Mononuclear cell (primary cell): ENCODE measurements around the gene MMP14. TPM values are rescaled to one million over a fixed set of nuclear protein-coding genes. Genes with fewer than 3 reads are reported as not detected.
"Not testable (repeated sequence)": the region's sequence is repeated elsewhere in the genome, so short reads cannot be mapped to it uniquely, and the experiment has no call there.

Experiments
- H3K27me3 ChIP-seq: 2 replicates; pipeline ENCODE4 v1.6.0; 2011; ENCODE audit warnings: low read length, control low read depth; ENCODE audit not compliant: insufficient read depth
- H3K4me1 ChIP-seq: 2 replicates; pipeline ENCODE4 v1.5.1; 2011; ENCODE audit warnings: mild to moderate bottlenecking, low read length, control low read depth; ENCODE audit not compliant: insufficient read depth
- H3K4me3 ChIP-seq: 2 replicates; pipeline ENCODE4 v1.5.1; 2011; ENCODE audit warnings: mild to moderate bottlenecking, low read length, moderate library complexity
- H3K9me3 ChIP-seq: 2 replicates; pipeline ENCODE4 v1.5.1; 2011; ENCODE audit warnings: low read depth, mild to moderate bottlenecking, control low read depth, low read length
- total RNA-seq: library from RNA; depleted of rRNA; stranded (reverse); fragments of >200 nt; gene quantifications from one replicate; pipeline ENCODE4 v1.2.3, GENCODE V29; 2012

Gene MMP14
- total RNA-seq, 1 donor: 2.9 TPM

GRCh38 chr14:22805235-22805634, 31.1 kb upstream of the MMP14 start:
- not testable (repeated sequence) for H3K9me3 ChIP-seq, H3K4me3 ChIP-seq, H3K27me3 ChIP-seq
- peaks cover 67% of the 10 kb centered on the region for H3K4me1 ChIP-seq

- Histone ChIP-seq H3K9me3 (no peaks in the 10 kb centered on the region), H3K27me3 (no peaks in the 10 kb centered on the region), H3K4me1 (peaks cover 62% of the 10 kb centered on the region), H3K4me3 (no peak overlapping the region)
Observed at GRCh38 chr14:22807432-22808087, 28.8 kb upstream of the MMP14 start.

- Histone ChIP-seq H3K4me1 (peaks cover 61% of the 10 kb centered on the region), H3K4me3 (no peak overlapping the region), H3K9me3 (no peaks in the 10 kb centered on the region), H3K27me3 (no peaks in the 10 kb centered on the region)
Observed at GRCh38 chr14:22808388-22809209, 27.8 kb upstream of the MMP14 start.

- Histone ChIP-seq H3K4me1 (peaks cover 75% of the 10 kb centered on the region), H3K4me3 (no peak overlapping the region), H3K9me3 (no peaks in the 10 kb centered on the region), H3K27me3 (no peaks in the 10 kb centered on the region)
Observed at GRCh38 chr14:22811722-22812121, 24.7 kb upstream of the MMP14 start.

DNA sequence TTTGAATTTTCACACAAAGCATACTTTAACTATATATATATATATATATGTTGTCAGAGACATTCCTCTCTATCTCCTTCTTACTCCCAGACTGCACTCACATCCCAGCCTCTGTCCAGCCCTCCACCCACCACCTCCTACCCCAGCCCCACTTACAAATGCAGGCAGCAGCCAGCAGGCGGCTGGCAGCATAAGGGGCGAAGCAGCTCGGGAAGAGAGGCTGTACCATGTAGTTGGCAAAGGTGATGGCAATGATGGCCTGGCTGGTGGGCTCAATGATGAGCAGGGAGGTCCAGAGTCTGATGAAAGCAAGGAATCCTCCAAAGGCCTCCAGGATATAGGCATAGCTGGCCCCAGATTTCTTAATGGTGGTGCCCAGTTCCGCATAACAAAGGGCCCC, 23.6 kb upstream of the MMP14 start:
- no peak overlapping the region for H3K4me3 ChIP-seq
- peaks cover 79% of the 10 kb centered on the region for H3K4me1 ChIP-seq
- no peaks in the 10 kb centered on the region for H3K9me3 ChIP-seq
- H3K27me3 ChIP-seq: no peaks in the 10 kb centered on the region

DNA sequence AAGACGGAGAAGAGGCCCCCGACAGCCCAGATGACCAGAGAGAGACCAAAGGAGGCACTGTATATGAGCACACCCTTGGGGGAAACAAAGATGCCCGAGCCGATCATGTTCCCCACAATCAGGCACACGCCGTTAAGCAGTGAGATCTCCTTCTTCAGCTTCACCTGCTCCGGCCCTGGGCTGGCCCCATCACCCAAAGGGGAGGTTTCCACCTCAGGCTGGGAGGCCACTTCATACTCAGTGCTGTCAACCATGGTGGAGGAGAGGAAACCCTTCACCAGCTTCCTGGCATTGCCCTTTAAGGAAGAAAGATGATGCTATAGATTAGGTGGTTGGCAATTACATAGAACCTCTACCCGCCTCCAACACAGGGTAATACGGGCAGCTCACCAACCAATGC, 23.2 kb upstream of the MMP14 start:
- peaks cover 81% of the 10 kb centered on the region for H3K4me1 ChIP-seq
- no peaks in the 10 kb centered on the region for H3K27me3 ChIP-seq
- no peak overlapping the region for H3K4me3 ChIP-seq
- no peaks in the 10 kb centered on the region for H3K9me3 ChIP-seq

DNA sequence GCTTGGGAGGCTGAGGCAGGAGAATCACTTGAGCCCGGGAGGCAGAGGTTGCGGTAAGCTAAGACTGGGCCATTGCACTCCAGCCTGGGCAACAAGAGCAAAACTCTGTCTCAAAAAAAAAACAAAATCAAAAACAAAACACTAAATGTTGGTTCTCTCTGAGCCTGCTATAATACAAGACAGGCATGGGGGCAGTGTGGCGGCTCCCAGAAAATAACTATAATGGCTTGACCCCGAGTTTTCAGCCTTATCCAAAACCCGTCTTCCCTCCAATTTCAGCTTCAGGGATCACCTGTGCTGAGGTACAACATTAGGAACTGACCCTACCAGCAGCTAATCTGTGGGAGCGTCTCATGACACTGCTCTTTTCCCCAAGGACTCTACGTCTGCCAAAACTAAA, 22.0 kb upstream of the MMP14 start:
- Histone ChIP-seq H3K4me1 (peaks cover 78% of the 10 kb centered on the region), H3K9me3 (no peaks in the 10 kb centered on the region), H3K27me3 (no peaks in the 10 kb centered on the region), H3K4me3 (peak overlapping the region; percentile 33)

- Histone ChIP-seq H3K4me1 (peaks cover 80% of the 10 kb centered on the region), H3K9me3 (no peaks in the 10 kb centered on the region), H3K27me3 (no peaks in the 10 kb centered on the region), H3K4me3 (peak within 1 kb of the TSS; percentile 33)
Observed at GRCh38 chr14:22814941-22815713, 21.3 kb upstream of the MMP14 start, which contains the start of gene SLC7A7. SLC7A7 (minus strand) TSS chr14:22815435; CDS start chr14:22813398, 2,037 bp downstream.

DNA sequence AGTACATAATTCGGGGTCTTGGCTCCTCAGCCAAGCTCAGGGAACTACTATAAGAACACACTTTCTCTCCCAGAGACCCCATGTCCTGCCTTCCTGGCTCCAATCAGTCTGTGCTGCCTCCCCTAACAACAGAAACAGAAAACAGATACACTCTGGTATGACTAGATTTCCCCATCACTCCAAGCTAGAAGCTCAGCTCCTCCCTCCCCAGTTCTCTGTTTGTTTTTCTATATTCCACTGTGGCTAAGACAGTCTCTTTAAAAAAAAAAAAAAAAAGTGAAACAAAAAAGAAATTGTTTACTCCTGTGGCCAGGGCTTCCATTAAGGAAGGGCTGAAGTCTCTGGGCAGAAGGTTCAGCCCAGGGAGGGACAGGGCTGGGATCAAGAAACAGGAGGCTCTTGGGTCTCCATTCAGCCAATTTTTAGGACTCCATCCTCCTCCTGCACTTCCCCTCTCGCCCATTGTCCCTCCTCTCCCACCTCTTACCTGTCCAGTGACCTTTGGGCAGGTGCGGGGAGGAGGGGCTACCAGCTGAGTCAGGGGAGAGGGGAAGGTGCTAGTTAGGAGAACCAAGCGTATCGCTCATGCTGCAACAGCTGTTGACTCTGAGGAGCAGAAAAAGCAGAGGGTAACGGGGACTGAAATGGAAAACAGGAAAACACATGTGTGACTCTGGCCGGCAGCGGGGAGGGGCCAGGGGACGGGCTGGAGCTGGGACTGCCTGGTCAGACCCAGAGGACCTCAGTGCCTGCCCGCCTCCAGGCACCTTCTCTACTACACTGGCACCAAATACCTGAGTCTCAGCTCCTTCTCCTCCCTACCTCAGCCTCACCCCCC, 17.0 kb upstream of the MMP14 start:
- Histone ChIP-seq H3K27me3 (no peaks in the 10 kb centered on the region), H3K4me3 (peak overlapping the region; percentile 16), H3K4me1 (peaks cover 71% of the 10 kb centered on the region), H3K9me3 (no peaks in the 10 kb centered on the region)

DNA sequence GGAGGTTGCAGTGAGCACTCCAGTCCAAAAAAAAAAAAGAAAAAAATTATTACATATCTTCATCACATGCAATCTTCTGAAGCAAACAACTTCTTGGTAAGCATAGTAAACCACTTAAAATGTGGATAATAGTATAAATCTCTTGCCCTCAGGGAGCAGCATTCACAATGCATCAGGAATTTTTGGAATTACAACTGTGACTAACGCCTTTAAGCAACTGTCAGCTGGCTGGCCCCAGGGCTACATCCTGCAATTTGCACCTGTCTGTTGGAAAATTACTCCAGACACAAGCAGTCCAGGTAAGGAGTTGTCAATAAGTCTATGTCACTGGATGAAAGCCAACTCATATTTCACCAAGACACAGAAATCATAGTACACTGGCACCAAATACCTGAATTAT, 15.7 kb upstream of the MMP14 start:
- Histone ChIP-seq H3K4me3 (no peak overlapping the region), H3K4me1 (peaks cover 65% of the 10 kb centered on the region), H3K27me3 (no peaks in the 10 kb centered on the region), H3K9me3 (no peaks in the 10 kb centered on the region)

DNA sequence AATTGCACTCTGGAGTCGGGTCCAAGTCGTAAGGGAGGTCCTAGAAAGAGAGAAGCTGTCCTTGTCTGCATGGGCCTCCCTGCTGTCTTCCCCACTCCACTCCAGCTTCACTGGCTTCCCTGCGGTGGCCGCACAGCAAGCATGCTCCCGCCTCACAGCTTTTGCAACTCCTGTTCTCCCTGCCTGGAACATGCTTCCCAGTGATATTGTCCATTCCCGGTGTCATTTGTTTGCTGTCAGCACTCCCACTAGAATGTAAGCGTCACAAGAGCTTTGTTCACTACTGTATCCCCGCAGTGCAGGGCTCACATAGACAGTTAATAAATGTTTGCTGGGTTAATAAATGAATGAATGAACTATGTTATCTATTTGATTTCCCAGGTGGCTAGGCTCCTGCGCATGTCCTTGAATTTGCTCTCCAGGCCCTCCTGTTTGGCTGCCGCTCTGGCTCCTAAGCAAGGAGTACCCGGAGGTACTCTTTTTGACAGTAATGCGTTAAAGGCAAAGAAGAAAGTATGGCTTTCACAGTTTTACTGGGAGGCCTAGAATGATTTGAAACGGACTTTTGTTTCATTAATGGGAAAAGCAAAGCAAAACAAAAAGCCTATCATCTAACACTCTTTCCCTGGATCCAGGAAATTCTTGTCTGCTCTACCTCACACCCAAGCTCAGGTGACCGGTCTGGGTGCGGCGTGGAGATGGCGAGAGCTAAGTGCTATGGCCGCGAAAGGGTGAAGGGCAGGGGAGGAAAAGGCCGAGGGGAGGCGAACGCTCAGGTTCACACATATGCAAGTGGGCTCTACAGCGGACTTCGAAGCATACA, 15.0 kb upstream of the MMP14 start:
- H3K4me1 ChIP-seq: peaks cover 58% of the 10 kb centered on the region
- H3K9me3 ChIP-seq: no peaks in the 10 kb centered on the region
- no peak overlapping the region for H3K4me3 ChIP-seq
- no peaks in the 10 kb centered on the region for H3K27me3 ChIP-seq

DNA sequence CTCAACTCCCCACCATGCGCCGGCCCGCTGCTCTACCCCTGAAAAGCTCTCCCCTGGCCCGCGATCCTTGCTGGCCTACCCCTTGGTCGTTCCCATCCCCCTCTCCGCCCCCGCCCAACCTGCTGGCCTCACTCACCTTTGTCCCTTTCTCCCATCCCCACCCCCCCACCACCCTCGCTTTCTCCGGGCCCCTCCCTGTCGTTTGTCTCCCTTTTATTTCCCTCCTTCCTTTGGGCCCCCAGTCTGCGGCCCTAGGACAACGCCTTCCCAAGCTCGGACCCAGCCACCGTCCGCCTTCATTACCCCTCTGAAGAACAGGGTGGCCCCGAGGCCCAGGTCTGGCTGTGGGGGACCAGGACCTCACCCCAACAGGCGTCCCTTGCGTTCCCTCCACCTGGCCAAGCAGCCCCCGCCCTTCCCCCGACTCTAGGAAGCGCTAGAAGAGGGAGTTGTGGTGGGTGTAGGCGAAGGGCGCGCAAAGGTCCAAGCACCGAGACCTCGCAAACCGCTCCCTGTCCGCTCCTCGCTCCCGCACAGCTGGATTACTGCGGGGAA, 14.3 kb upstream of the MMP14 start:
- no peaks in the 10 kb centered on the region for H3K27me3 ChIP-seq
- peak overlapping the region; percentile 30 for H3K4me3 ChIP-seq
- H3K9me3 ChIP-seq: no peaks in the 10 kb centered on the region
- peaks cover 52% of the 10 kb centered on the region for H3K4me1 ChIP-seq

DNA sequence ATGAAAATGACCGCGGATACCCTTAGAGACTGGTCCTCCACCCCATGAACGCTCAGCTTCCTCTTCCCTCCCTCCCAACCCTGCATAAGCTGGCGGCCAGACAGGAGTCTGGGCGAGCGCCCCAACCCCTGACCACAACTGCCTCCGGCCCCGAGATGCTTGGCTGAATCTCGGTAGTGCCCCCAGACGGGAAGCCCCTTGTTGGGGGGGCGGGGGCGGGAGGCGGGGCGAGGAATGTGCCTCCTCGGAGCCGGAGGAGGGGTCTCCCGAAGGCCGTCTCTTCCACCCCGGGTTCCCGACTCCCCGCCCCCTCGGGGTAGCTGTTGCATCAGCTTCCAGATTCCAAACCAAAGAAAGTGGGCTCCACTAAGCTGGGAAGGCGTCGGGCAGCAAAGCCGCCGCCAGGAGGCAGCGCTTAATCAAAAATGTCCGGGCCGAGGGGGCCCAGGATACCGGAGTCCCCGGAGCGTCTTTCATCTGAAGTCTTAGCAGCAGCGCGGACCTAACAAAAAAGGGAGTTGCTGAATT, 13.8 kb upstream of the MMP14 start:
- Histone ChIP-seq H3K4me1 (peaks cover 52% of the 10 kb centered on the region), H3K4me3 (peak overlapping the region; percentile 30), H3K27me3 (no peaks in the 10 kb centered on the region), H3K9me3 (no peaks in the 10 kb centered on the region)
